Renal cortex interstitium (tissue), 11 donors: ENCODE measurements around the gene HACE1. TPM values are rescaled to one million over a fixed set of nuclear protein-coding genes. Genes with fewer than 3 reads are reported as not detected.
"Not testable (repeated sequence)": the region's sequence is repeated elsewhere in the genome, so short reads cannot be mapped to it uniquely, and the experiment has no call there.

Experiments
- DNase-seq, 11 donors: peaks; one replicate each; pipeline ENCODE4 v3.0.0-alpha.2; 2013; ENCODE audit warnings: low read depth in 9 of 11, low spot score in 4 of 11; ENCODE audit errors: extremely low read depth in 1 of 11
- polyA plus RNA-seq, 3 donors: library from polyadenylated mRNA; unstranded; fragments of 120-200 nt; gene quantifications; one replicate each; pipeline ENCODE4 v1.2.1, GENCODE V29; 2013; ENCODE audit not compliant: insufficient read length in 3 of 3

The HACE1 gene
- polyA plus RNA-seq, 3 donors, result 19.8 to 23.2 (median 21.7) TPM

- DNase-seq, result peak in 6 of 11 donors; percentile 5 to 21 (median 8)
Observed at GRCh38 chr6:104771258-104771832, 88.4 kb downstream of the HACE1 start.

DNA sequence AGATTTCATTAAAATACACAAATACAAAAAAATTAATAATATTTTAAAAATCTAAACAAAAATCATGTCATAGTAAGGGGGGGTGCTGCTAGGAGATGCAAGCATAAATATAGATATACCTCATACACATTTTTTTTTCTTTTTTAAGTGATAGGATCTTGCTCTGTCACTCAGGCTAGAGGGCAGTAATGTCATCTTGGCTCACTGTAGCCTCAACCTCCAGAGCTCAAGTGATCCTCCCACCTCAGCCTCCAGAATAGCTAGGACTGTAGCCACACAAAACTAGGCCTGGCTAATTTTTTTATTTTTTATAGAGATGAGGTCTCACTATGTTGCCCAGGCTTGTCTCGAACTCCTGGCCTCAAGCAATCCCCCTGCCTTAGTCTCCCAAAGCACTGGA, 90.8 kb downstream of the HACE1 start:
- DNase-seq, result no peak

GRCh38 chr6:104766595-104766994, 93.1 kb downstream of the HACE1 start:
- DNase-seq, result no peak

GRCh38 chr6:104754788-104755409, 104.8 kb downstream of the HACE1 start:
- DNase-seq, result no peak

DNA sequence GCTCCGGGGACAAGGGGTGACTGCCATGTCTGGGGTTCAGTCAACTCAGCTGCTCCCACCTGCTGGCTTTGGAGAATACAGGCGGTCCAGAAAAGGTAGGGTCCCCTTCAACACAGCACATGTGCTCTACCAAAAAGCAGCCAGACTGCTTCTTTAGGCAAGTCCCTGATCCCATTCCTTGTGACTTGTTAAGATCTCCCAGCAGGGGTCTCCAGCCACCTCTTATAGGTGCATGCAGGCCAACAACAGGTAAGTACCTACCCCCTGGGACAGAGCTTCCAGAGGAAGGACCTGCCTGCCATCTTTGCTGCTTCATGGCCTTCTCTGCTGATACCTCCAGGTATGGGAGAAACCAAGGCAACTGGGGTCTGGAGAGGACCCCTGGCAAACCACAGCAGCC, 106.5 kb downstream of the HACE1 start:
- no peak for DNase-seq

- peak in 4 of 11 donors; percentile 4 to 29 (median 14) for DNase-seq
Observed at GRCh38 chr6:104750449-104750848, 109.3 kb downstream of the HACE1 start.

GRCh38 chr6:104739124-104739523, 120.6 kb downstream of the HACE1 start:
- DNase-seq, result not testable (repeated sequence)

- DNase-seq, result not testable (repeated sequence)
Observed at GRCh38 chr6:104737567-104737966, 122.2 kb downstream of the HACE1 start.

DNA sequence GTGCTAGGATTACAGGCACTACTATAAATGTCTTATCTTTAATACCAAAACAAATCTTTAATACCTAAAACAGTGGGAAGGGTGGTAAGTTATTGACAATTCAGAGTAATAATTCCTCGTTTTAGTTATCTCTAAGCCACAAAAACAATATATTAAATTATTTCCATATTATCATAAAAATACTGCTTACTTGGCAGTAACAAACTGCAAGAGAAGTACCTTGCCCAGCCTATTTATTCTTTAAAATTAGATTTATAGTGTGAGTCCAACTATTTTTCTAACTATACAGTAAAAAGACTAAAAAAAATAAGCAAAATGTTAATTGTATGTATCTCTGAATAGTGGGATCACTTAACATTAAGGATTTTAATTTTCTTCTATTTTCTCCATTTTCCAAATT, 123.2 kb downstream of the HACE1 start:
- no peak for DNase-seq

DNA sequence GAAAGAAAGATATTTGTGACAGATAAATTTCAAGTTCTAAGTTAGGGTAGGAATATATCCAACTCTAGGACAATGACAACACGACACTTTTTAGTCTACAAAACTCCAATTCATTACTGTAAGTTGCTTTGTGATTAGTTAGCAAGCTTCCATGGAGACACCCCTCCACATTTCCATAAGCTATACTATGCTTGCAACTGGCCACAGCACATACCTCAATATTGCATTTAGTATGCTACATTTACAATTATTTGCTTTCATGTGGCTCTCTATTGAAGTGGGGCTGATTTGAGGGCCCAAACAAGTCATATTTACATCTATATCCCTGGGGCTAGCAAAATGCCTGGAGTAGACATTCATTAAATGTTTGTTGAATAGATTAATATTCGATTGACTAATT, 129.3 kb downstream of the HACE1 start:
- no peak for DNase-seq

DNA sequence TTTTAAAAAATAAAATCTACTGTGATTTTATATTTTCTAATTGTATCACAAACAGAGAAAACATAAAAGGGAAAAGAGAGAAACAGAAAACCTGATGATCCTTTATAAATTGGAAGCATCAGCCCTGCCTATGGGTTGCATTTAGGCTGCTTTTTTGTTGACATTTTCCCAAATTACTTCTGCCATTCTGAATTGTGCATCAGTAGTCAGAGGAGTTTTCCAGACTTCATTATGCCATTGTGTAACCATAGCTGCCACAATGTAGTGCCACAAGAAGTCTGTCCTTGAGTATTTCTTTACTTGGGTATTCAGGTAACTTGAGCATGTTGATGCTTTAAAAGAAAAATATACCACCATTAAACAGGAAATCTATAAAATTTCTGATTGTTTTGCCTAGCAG, 130.3 kb downstream of the HACE1 start:
- DNase-seq, result no peak

GRCh38 chr6:104728448-104728847, 131.3 kb downstream of the HACE1 start:
- DNase-seq, result no peak

GRCh38 chr6:104718672-104719071, 141.0 kb downstream of the HACE1 start:
- DNase-seq, result no peak

- no peak for DNase-seq
Observed at GRCh38 chr6:104716858-104717257, 142.9 kb downstream of the HACE1 start.

DNA sequence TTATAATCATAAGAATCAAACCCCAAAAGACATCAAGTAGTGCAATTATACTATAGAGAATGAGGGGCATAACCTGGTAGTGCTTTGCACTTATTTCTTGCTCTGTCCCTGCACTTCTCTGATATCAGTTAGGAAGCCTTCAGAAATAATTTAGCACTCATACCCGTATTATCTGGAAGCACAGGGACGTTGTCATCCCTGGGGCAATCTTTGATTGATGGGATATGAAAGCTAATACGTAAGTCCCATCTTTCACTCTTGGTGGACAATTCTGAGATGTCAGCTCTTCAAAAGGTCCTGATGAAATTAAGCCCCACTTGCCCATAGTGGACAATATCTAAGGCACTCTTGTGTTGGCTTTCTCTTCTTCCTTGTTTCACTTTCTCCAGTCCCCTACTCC, 144.9 kb downstream of the HACE1 start:
- DNase-seq, result no peak

DNA sequence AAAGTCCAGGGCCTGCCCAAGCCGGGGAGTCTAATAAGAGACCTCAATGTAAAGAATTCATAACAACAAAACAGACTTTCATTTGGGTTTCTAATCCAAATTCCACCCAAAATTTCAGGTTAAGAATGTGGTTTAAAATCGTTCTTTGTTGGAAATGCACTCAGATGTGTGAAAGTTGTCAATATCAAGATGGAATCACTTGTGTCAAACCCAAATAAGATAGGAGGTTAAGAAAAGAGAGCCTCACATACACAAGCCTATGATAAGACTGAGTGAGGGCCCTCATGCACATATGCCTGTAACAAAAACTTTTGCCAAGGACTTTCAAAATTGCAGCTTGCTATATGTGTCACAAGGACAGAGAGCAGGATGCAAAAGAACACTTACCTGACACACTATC, 145.7 kb downstream of the HACE1 start:
- no peak for DNase-seq

DNA sequence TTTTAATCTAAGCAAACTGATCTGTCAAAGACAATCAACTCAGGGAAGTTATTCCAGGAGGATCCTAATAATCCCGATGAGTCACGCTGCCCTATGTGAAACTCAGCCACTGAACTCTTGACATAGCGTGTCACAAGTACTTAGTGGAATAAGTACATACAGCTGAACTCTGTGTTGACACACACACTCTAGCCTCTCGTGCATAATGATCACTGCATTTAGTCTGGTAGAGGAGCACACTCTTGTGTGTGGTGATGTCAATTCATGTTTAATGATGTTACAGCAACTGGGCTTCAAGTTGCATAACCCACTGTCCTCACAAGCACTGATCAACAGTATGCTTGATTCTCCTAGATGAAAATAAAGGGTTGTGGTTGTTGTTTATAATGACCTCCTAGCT, 148.3 kb downstream of the HACE1 start:
- no peak for DNase-seq

DNA sequence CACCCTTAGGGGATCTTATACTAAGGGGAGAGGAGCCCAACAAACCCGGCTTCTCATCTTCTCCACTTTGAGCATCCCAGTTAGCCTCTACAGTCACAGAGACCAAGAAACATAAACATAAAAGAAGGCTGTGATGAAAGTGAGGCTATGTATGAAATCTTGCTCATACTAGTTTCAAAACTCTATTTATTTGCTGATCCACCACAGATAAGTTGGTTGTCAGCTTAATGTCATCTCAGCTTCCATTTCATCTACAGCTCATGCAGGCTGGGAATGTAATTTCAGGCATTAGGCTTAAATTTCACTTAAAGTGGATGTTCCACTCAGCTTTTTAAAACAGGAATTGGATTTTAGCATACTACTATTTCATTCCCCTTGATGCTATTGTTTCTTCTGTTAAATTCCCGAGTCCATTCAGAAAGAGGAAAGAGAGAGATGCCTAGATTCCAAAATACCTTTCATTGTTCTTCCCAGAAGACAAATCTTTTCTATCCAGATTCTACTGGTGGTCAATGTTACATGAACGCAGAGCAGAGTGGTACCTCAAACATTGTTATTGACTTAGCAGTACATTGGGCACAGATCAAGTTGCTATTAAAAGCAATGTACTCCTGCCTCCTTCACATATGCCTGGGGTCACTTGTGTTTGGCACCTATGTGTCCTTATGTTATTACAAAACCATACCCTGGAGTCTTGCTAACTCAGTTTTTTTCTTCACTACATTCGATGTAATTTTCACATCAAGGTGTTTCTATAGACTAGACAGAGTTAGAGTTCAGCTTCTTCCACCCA, 149.0 kb downstream of the HACE1 start:
- no peak for DNase-seq

- no peak for DNase-seq
Observed at GRCh38 chr6:104705916-104706442, 153.7 kb downstream of the HACE1 start.

- DNase-seq, result no peak
Observed at GRCh38 chr6:104705095-104705707, 154.5 kb downstream of the HACE1 start.
